Liver (tissue), 9 donors: Measurements from ENCODE around the gene PLEKHG4. TPM values are rescaled to one million over a fixed set of nuclear protein-coding genes. Genes with fewer than 3 reads are reported as not detected.
A peak's percentile ranks its signal among the peaks of the same experiment; 100 is the strongest.

ENCODE experiments used
- DNase-seq: peaks from one replicate; pipeline ENCODE4 v3.0.0-alpha.2; 2017; ENCODE audit warnings: low spot score
- H3K27ac ChIP-seq, 2 donors: one replicate each; pipeline ENCODE4 v1.7.0; 2013; ENCODE audit warnings: inconsistent platforms in 2 of 2, low read length in 2 of 2, control low read depth in 1 of 2, low read depth in 1 of 2, mild to moderate bottlenecking in 1 of 2
- H3K27me3 ChIP-seq, 4 donors: one replicate each; pipeline versions ENCODE4 v1.6.1 to v1.7.0; 2013; ENCODE audit warnings: low read length in 3 of 4, inconsistent platforms in 1 of 4, mild to moderate bottlenecking in 1 of 4, moderate library complexity in 1 of 4; ENCODE audit not compliant: control insufficient read depth in 4 of 4, insufficient read depth in 4 of 4
- H3K36me3 ChIP-seq, 4 donors: one replicate each; pipeline versions ENCODE4 v1.6.1 to v1.7.0; 2013; ENCODE audit warnings: low read length in 3 of 4, mild to moderate bottlenecking in 3 of 4, low read depth in 1 of 4, moderate library complexity in 1 of 4; ENCODE audit not compliant: control insufficient read depth in 4 of 4, insufficient read depth in 3 of 4
- H3K4me1 ChIP-seq, 4 donors: one replicate each; pipeline versions ENCODE4 v1.6.1 to v1.7.0; 2013; ENCODE audit warnings: low read length in 3 of 4, mild to moderate bottlenecking in 3 of 4, moderate library complexity in 1 of 4; ENCODE audit not compliant: control insufficient read depth in 4 of 4, insufficient read depth in 4 of 4
- H3K4me3 ChIP-seq, 3 donors: one replicate each; pipeline versions ENCODE4 v1.6.1 to v1.7.0; 2013; ENCODE audit warnings: low read length in 3 of 3, control low read depth in 1 of 3, low read depth in 1 of 3, mild to moderate bottlenecking in 1 of 3
- H3K9ac ChIP-seq, 2 donors: one replicate each; pipeline ENCODE4 v1.7.0; 2013; ENCODE audit warnings: low read length in 2 of 2, mild to moderate bottlenecking in 2 of 2, moderate library complexity in 2 of 2, control low read depth in 1 of 2, low read depth in 1 of 2
- H3K9me3 ChIP-seq, 4 donors: one replicate each; pipeline versions ENCODE4 v1.6.1 to v1.7.0; 2013; ENCODE audit warnings: low read length in 3 of 4; ENCODE audit not compliant: control insufficient read depth in 4 of 4
- EGR1 ChIP-seq, 2 donors: IDR thresholded peaks; 2 replicates each; pipeline ENCODE4 v1.6.1; 2016 to 2018; ENCODE audit warnings: antibody characterized with exemption in 2 of 2, low read depth in 2 of 2
- FOXA2 ChIP-seq: IDR thresholded peaks from 2 replicates; pipeline ENCODE4 v1.6.1; 2016; ENCODE audit warnings: antibody characterized with exemption
- HNF4A ChIP-seq, 2 donors: conservative IDR thresholded peaks; 2 replicates each; pipeline ENCODE4 v1.6.1; 2016; ENCODE audit warnings: antibody characterized with exemption in 2 of 2, mild to moderate bottlenecking in 2 of 2
- HNF4G ChIP-seq: IDR thresholded peaks from 2 replicates; pipeline ENCODE4 v1.6.1; 2016; ENCODE audit warnings: antibody characterized with exemption
- RAD21 ChIP-seq, 2 donors: IDR thresholded peaks; 2 replicates each; pipeline ENCODE4 v1.6.1; 2016; ENCODE audit warnings: antibody characterized with exemption in 2 of 2, mild to moderate bottlenecking in 2 of 2
- SP1 ChIP-seq: IDR thresholded peaks from 2 replicates; pipeline ENCODE4 v1.6.1; 2018; ENCODE audit warnings: antibody characterized with exemption, mild to moderate bottlenecking
- TAF1 ChIP-seq: conservative IDR thresholded peaks from 2 replicates; pipeline ENCODE4 v1.6.1; 2016; ENCODE audit warnings: antibody characterized with exemption, mild to moderate bottlenecking
- WGBS: extraction: QIAGEN DNeasy Blood & Tissue Kit; methylation state at CpG from one replicate; pipeline ENCODE4 v1.1.7; 2013; 5-methylcytosine and 5-hydroxymethylcytosine counted together
- polyA plus RNA-seq, 2 donors: library from polyadenylated mRNA; stranded (reverse) in 1 of 2; unstranded in 1 of 2; fragments of 200-250 nt in 1 of 2; fragments of >200 nt in 1 of 2; fragmentation: Nextera tagmentation in 1 of 2; extraction: Ambion mirVana in 1 of 2; gene quantifications; one replicate each; pipeline versions ENCODE4 v1.2.1 to v1.2.3, GENCODE V29; 2013 to 2015
- total RNA-seq, 2 donors: library from RNA; depleted of rRNA; stranded (reverse); fragments of >200 nt; gene quantifications; one replicate each; pipeline ENCODE4 v1.2.3, GENCODE V29; 2014
- TF ChIP-seq, protein P1 (sequence below): IDR thresholded peaks from 2 replicates; pipeline ENCODE4 v1.6.1; 2016; ENCODE audit warnings: antibody characterized with exemption
- TF ChIP-seq, protein P2 (sequence below): IDR thresholded peaks from 2 replicates; pipeline ENCODE4 v1.6.1; 2016; ENCODE audit warnings: antibody characterized with exemption, mild to moderate bottlenecking
- TF ChIP-seq, protein P3 (sequence below): IDR thresholded peaks from 2 replicates; pipeline ENCODE4 v1.6.1; 2016; ENCODE audit warnings: antibody characterized with exemption
- TF ChIP-seq, protein P4 (sequence below): fragments of 150-350 bp; IDR thresholded peaks from 2 replicates; pipeline ENCODE4 v1.5.1; 2017; ENCODE audit warnings: improper control_type of control experiment, low read depth, low read length; ENCODE audit not compliant: missing input control
- donor health status: healthy.
- donor health status: healthy.
- donor health status: healthy.
- donor health status: healthy.
- donor health status: healthy.

Gene PLEKHG4
- total and polyA plus RNA-seq, 4 donors: 0.21 to 2.6 (median 0.68) TPM

DNA sequence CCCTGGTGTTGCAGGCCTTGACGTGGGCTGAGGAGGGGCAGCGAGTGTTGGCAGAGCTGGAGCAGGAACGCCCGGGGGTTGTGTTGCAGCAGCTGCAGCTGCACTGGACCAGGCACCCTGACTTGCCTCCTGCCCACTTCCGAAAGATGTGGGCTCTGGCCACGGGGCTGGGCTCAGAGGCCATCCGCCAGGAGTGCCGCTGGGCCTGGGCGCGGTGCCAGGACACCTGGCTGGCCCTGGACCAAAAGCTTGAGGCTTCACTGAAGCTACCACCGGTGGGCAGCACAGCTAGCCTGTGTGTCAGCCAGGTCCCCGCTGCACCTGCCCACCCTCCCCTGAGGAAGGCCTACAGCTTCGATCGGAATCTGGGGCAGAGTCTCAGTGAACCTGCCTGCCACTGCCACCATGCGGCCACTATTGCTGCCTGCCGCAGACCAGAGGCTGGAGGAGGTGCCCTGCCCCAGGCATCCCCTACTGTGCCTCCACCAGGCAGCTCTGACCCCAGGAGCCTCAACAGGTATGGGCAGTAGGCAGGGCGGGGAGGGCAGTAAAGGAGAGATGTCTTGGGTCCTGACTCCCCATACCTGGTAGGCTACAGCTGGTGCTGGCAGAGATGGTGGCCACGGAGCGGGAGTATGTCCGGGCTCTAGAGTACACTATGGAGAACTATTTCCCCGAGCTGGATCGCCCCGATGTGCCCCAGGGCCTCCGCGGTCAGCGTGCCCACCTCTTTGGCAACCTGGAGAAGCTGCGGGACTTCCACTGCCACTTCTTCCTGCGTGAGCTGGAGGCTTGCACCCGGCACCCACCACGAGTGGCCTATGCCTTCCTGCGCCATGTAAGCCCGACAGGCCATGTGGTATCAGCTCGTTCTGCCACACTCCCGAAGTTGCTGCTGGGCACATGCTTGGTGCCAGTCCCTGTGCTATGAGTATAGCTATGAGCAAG lies 5.6 kb downstream of the PLEKHG4 start:
- no peaks in the 10 kb centered on the region for H3K9me3 ChIP-seq
- 64% methylated on average over 34 of the region's 34 CpGs for WGBS
- DNase-seq: no peak

DNA sequence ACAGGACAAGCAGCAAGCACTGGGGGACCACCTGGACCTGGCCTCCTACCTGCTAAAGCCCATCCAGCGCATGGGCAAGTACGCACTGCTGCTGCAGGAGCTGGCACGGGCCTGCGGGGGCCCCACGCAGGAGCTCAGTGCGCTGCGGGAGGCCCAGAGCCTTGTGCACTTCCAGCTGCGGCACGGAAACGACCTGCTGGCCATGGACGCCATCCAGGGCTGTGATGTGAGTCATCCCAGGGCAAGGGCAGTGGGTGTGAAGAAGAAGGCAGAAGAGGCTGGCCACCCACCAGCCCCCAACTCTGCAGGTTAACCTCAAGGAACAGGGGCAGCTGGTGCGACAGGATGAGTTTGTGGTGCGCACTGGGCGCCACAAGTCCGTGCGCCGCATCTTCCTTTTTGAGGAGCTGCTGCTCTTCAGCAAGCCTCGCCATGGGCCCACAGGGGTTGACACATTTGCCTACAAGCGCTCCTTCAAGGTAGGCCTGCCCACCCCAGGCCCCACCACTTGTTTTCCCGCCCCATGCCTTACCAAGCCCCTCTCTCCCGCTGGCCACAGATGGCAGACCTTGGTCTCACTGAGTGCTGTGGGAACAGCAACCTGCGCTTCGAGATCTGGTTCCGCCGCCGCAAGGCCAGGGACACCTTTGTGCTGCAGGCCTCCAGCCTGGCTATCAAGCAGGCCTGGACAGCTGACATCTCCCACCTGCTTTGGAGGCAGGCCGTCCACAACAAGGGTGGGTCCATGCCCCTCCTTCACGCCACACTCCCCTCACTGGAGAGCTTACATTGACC lies 7.3 kb downstream of the PLEKHG4 start:
- WGBS: 95% methylated on average over 28 of the region's 28 CpGs
- H3K4me1 ChIP-seq: peaks cover 0 to 2% (median 0%) of the 10 kb centered on the region in 4 donors
- no peak overlapping the region for H3K27ac ChIP-seq
- TF ChIP-seq RAD21 (IDR thresholded peaks at IDR 0.05) (no peak), EGR1 (IDR thresholded peaks at IDR 0.05; ENCODE audit: low read depth in 2 of 2) (no peak), FOXA2 (no peak), TAF1 (no peak), HNF4A (conservative IDR thresholded peaks at IDR 0.05) (no peak), HNF4G (no peak), SP1 (no peak)
- TF ChIP-seq, protein P1, sequence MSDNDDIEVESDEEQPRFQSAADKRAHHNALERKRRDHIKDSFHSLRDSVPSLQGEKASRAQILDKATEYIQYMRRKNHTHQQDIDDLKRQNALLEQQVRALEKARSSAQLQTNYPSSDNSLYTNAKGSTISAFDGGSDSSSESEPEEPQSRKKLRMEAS: no peak
- TF ChIP-seq, protein P2, sequence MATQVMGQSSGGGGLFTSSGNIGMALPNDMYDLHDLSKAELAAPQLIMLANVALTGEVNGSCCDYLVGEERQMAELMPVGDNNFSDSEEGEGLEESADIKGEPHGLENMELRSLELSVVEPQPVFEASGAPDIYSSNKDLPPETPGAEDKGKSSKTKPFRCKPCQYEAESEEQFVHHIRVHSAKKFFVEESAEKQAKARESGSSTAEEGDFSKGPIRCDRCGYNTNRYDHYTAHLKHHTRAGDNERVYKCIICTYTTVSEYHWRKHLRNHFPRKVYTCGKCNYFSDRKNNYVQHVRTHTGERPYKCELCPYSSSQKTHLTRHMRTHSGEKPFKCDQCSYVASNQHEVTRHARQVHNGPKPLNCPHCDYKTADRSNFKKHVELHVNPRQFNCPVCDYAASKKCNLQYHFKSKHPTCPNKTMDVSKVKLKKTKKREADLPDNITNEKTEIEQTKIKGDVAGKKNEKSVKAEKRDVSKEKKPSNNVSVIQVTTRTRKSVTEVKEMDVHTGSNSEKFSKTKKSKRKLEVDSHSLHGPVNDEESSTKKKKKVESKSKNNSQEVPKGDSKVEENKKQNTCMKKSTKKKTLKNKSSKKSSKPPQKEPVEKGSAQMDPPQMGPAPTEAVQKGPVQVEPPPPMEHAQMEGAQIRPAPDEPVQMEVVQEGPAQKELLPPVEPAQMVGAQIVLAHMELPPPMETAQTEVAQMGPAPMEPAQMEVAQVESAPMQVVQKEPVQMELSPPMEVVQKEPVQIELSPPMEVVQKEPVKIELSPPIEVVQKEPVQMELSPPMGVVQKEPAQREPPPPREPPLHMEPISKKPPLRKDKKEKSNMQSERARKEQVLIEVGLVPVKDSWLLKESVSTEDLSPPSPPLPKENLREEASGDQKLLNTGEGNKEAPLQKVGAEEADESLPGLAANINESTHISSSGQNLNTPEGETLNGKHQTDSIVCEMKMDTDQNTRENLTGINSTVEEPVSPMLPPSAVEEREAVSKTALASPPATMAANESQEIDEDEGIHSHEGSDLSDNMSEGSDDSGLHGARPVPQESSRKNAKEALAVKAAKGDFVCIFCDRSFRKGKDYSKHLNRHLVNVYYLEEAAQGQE: no peak
- TF ChIP-seq, protein P3, sequence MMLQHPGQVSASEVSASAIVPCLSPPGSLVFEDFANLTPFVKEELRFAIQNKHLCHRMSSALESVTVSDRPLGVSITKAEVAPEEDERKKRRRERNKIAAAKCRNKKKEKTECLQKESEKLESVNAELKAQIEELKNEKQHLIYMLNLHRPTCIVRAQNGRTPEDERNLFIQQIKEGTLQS: no peak
- no peak overlapping the region for H3K9ac ChIP-seq
- no peaks in the 10 kb centered on the region for H3K36me3 ChIP-seq
- no peaks in the 10 kb centered on the region for H3K27me3 ChIP-seq
- no peaks in the 10 kb centered on the region for H3K9me3 ChIP-seq
- no peak overlapping the region for H3K4me3 ChIP-seq
- DNase-seq: no peak

More for the DNA sequence above, 5.6 kb downstream of the PLEKHG4 start:
- no peak overlapping the region for H3K27ac ChIP-seq
- no peaks in the 10 kb centered on the region for H3K27me3 ChIP-seq
- no peak overlapping the region for H3K4me3 ChIP-seq
- no peak overlapping the region for H3K9ac ChIP-seq
- peaks cover 0 to 2% (median 0%) of the 10 kb centered on the region in 4 donors for H3K4me1 ChIP-seq
- H3K36me3 ChIP-seq: no peaks in the 10 kb centered on the region
- TF ChIP-seq RAD21 (IDR thresholded peaks at IDR 0.05) (peak in 1 of 2 donors; percentile 74), TAF1 (no peak)
- TF ChIP-seq, protein P4, sequence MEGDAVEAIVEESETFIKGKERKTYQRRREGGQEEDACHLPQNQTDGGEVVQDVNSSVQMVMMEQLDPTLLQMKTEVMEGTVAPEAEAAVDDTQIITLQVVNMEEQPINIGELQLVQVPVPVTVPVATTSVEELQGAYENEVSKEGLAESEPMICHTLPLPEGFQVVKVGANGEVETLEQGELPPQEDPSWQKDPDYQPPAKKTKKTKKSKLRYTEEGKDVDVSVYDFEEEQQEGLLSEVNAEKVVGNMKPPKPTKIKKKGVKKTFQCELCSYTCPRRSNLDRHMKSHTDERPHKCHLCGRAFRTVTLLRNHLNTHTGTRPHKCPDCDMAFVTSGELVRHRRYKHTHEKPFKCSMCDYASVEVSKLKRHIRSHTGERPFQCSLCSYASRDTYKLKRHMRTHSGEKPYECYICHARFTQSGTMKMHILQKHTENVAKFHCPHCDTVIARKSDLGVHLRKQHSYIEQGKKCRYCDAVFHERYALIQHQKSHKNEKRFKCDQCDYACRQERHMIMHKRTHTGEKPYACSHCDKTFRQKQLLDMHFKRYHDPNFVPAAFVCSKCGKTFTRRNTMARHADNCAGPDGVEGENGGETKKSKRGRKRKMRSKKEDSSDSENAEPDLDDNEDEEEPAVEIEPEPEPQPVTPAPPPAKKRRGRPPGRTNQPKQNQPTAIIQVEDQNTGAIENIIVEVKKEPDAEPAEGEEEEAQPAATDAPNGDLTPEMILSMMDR: peak; percentile 54
- TF ChIP-seq, protein P2: no peak
